GM21576 (cell line): Measurements from ENCODE around the gene STX7.
"Not testable (repeated sequence)": the region's sequence is repeated elsewhere in the genome, so short reads cannot be mapped to it uniquely, and the experiment has no call there.

Experiments used
- ATAC-seq: cut with Tn5 transposase; IDR thresholded peaks from one replicate; pipeline ENCODE4 v1.9.1; 2021; ENCODE audit warnings: mild to moderate bottlenecking, moderate library complexity; ENCODE audit not compliant: unreplicated experiment

STX7 gene

GRCh38 chr6:132512638-132513632 is at the start of gene STX7:
TSS of gene STX7 (minus strand) at chr6:132513116. CDS start at chr6:132503530, 9,586 bp downstream.
- ATAC-seq, result peak; percentile 86

GRCh38 chr6:132560087-132560486 is 47.2 kb upstream of the STX7 start:
- ATAC-seq, result not testable (repeated sequence)

GRCh38 chr6:132552372-132552771 is 39.5 kb upstream of the STX7 start, which contains the start of gene TAAR8:
TSS of gene TAAR8 (plus strand) at chr6:132552672. CDS start at chr6:132552693, 21 bp downstream.
- ATAC-seq, result no peak

- ATAC-seq, result no peak
These were observed 38.3 kb upstream of the STX7 start for GRCh38 chr6:132551214-132551613.

- no peak for ATAC-seq
These were observed 36.0 kb upstream of the STX7 start for GRCh38 chr6:132548746-132549463.

GRCh38 chr6:132544826-132545225 is 31.9 kb upstream of the STX7 start:
- ATAC-seq, result no peak

- no peak for ATAC-seq
These were observed 25.1 kb upstream of the STX7 start, which contains the start of gene TAAR9 for GRCh38 chr6:132537977-132538376. TSS of gene TAAR9 (plus strand) at chr6:132538277. CDS start at chr6:132538290, 13 bp downstream.

GRCh38 chr6:132537145-132537544 is 24.2 kb upstream of the STX7 start:
- no peak for ATAC-seq

- ATAC-seq, result not testable (repeated sequence)
These were observed 21.6 kb upstream of the STX7 start for GRCh38 chr6:132534546-132534945.

- peak; percentile 89 for ATAC-seq
These were observed 17.5 kb upstream of the STX7 start for GRCh38 chr6:132530293-132530974.

GRCh38 chr6:132527791-132528190 is 14.9 kb upstream of the STX7 start:
- ATAC-seq, result no peak

- no peak for ATAC-seq
These were observed 13.5 kb upstream of the STX7 start for GRCh38 chr6:132526461-132526860.

- no peak for ATAC-seq
These were observed 12.9 kb upstream of the STX7 start for GRCh38 chr6:132525866-132526265.

- ATAC-seq, result no peak
These were observed 11.7 kb upstream of the STX7 start for GRCh38 chr6:132524646-132525045.

GRCh38 chr6:132520953-132521352 is 8.0 kb upstream of the STX7 start:
- no peak for ATAC-seq

- ATAC-seq, result no peak
These were observed 2.5 kb upstream of the STX7 start for GRCh38 chr6:132515386-132515785.

- ATAC-seq, result no peak
These were observed 1.1 kb upstream of the STX7 start for GRCh38 chr6:132513831-132514545.

GRCh38 chr6:132512342-132512637 is 626 bp downstream of the STX7 start:
- no peak for ATAC-seq

GRCh38 chr6:132511831-132512220 is 1.1 kb downstream of the STX7 start:
- ATAC-seq, result no peak

GRCh38 chr6:132511210-132511830 is 1.6 kb downstream of the STX7 start:
- ATAC-seq, result no peak
